NCI-H2081 treated with DMSO at 0.1 percent for 48 hours (cell line): ENCODE measurements around the gene AK4.
"Not testable (repeated sequence)": the region's sequence is repeated elsewhere in the genome, so short reads cannot be mapped to it uniquely, and the experiment has no call there.

ENCODE experiments used
- DNase-seq: peaks from one replicate; lab custom pipeline; 2025; lab: John Stamatoyannopoulos, UW

AK4 gene

DNA sequence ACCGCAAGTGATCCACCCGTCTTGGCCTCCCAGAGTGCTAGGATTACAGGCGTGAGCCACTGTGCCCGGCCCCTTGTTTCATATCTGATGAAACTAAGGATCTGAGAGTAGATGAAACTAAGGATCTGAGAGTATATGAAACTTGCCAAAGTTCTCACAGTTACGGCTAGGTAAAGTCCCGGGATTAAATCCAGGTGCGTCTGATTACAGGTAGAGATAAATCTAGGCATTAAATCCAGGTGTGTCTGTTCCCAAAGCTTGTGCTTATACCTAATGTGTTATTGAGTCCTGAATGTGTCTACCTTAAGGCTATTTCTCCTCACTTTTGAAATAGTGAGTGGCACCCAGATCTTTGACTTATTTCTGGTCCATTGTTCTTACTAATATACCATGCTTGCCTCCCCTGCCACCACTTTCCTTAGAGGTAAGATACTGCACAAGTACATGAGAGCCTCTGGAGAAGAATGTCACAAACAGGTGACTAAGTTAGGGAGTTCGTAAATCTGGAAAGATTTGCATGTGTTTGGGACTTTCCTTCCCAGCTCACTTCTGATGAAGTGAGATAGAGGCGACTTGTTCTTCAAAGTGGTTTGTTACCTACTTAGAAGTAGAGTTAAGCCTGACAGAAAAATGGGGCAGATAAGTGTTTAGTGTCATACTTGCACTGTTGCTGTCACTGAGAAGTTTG is 66.5 kb downstream of the AK4 start:
- DNase-seq, result no peak

DNA sequence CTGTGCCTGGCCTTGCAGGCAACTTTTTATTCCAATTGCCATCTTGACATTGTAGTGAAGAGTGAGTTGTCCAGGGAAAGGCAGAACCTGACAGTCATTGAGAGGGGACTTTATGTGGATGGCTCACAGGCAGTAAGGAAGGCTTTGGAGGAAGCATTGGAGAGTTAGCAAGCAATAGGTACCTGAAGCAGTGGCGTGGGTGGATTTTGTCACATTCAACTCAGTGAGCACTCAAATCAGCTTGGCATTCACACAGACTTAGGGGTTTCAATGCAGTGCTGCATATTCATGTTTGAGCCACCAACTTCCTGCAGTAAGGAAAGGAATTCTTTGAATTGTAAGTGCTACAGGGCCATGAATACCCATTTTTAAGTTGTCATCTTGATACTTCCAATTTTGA is 69.0 kb downstream of the AK4 start:
- DNase-seq, result no peak

DNA sequence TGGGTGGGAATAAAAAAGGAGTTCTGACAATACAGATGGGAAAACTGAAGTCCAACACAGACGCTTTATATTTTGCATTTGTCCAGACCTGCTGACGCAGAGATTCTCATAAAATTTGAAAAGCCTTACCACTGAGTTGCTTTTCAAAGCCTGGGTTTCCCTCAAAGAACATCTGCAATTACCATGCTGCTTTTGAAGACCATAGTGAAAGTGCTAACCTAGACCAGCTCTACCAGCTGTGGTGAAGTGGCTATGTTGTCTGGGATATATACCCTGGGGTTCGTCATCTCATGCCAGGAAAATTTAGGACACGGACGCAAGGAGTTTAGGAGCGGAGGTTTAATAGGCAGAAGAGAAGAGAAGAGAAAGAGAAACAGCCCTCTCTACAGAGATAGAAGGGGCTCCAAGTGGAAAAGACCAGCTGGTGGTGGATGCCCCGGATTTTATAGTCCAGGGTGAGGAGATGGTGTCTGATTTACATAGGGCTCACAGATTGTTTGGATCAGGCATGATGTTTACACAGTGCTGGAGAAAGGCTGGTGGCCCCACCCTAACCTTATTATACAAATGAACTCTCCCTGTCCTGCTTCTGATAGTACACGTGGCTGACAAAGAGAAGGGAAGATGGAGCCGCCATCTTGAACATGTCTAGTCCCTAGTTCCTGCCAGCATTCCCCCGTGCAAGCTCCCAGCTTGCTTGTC is 73.8 kb downstream of the AK4 start:
- no peak for DNase-seq

DNA sequence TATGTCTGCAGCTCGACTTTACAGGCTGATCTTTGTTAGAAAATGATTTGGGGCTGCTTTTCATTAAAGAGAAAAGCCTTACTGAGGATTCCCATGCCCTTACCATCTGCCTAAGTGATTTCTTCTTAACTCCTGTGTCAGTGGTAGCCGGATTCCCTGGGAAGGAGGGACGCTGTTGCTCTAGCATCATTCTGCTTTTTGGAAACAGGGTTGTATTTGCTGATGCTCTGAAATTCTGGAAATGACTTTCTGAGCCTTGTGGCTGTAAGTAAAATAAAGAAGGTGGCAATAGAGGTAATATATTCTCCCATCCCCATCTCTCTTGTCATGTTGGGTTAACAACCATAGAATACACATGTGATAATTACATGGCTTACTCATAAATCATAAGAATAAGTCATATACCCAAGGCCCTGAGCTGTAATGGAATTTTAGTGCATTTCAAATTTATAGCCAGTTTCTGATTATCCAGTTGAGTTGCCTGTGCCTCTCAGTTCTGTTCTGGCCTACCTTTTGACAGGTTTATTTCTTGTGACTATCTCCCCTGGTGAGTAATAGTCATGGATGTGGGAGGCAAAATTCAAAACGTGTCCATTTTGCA is 74.4 kb downstream of the AK4 start:
- no peak for DNase-seq

DNA sequence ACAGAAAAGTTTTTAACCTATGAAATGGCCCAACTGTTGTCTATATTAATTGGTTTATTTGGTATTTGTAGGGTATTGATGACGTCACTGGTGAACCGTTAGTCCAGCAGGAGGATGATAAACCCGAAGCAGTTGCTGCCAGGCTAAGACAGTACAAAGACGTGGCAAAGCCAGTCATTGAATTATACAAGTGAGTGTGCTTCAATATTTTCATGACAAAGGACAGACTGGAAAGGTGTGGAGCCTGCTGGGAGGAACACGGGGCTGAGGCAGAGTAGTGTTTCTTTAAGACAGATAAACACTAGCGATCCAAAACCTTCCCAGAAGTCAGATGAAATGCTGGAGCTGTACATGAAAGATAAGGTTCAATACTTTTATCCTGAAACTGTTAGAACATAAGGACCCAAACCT is 76.7 kb downstream of the AK4 start:
- DNase-seq, result no peak

DNA sequence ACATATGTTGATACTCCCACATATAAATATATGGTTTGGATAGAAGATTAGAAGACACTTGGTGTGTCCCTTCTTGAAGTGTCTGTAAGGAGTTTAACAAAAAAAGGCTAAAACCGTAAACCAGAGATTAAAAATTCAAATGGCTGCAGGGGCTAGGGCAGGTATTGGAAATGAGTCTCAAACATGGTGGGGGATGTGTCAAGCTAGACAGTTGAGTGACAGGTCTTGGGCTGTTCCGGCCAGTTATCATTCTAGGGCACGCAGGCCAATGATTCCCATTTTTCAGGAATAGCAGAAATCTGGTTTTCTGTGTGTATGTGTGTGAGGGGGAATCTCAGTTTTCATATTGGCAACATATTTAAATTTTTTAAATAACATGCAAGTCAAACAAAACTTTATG is 77.2 kb downstream of the AK4 start:
- DNase-seq, result no peak

DNA sequence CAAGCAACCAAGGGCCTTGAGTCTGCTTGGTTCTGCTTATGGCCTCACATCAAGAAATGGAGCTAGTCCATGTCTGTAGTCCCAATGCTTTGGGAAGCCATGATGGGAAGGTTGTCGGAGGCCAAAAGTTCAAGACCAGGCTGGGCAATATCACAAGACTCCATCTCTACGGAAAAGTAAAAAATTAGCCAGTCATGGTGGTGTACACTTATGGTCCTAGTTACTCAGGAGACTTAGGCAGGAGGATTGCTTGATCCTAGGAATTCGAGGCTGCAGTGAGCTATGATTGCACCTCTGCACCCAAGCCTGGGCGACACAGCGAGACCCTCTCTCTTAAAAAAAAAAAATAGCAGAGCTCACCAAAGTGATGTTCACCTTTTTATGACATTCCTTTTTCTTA is 81.2 kb downstream of the AK4 start:
- no peak for DNase-seq

DNA sequence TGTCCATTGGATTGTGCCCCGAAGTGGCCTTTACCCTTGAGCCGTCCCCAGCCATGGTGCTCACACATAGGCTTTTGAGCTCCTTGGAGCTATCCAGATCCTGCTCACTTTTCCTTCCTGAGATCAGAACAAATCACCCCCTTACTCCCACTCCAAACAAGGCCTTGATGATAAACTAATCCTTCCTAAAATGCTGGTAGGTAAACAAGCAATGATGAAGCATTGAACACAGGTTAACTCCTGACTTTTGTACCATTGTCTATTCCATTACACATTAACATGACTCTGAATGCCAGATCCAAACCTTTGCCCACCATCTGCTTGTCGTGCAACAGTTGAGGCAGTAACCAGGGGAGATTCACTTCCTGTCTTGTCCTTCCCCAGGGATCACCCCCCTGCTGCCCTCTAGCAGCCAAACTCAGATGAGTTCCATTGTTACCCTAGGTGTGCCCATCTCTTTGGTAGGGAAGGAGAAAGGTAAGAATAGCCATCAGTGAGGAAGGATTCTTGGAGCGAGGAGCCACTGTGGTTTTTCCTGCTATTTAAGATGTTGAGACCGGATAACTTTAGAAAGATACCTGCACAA is 81.8 kb downstream of the AK4 start:
- no peak for DNase-seq

DNA sequence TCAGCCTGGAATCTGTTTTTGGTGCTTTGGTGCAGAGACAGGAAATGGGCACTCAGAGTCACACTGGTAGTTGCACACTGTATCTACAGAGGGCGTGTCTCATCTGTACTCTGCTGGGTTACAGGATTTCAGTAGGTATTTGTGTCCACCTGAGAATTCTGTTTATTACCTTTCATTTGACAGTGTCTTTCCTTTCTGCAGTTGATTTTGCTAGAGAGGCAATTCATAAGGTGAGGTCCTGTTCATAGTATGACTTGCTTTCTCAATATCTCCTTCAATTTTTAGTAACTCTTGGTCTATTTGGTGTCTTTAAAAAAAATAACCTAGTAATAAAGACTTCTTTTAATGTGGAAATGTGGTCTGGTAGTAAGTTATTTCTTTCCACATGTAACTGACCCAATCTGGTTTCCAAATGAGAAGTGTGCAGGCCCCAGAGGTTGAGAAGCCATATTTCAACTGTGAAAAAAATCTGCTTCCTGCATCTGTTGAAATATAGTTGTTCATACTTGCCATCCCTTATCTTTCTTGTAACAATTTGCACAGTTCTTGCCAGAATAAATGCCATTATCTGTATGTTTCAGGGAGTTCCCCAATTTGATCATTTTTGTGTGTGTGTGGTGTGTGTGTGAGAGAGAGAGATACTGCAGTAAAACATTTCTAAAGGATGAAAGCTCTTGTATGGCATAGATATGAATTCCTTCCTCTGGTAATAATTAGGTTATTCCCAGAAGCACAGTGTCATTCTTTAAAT is 82.9 kb downstream of the AK4 start:
- no peak for DNase-seq

DNA sequence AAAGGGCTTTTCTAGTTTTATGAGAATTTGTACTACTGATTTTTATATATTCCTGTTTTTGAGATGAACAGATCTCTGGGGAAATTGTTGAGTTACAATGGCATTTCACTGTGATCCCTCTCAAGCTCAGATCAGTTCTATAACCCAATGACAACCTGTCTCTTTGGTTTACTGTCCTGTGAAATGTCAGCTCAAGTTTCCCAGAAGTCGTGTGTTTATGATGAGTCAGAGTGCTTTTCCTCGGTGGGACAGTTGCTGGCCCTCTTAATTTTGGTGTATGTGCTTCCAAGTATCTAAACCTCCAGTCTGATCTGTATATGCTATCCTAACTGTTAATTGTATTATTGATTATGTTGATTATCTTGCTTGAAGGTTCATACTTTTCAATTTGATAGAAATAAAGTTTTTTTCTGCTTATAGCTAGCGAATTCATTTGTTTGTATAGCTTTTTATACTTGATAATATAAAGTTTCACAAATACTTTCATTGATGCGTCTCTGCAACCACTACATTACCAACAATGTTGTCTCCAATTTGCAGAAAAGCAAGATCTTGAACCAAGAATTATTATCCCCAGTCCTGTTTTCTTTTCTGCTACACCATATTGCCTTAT is 83.8 kb downstream of the AK4 start:
- DNase-seq, result no peak

DNA sequence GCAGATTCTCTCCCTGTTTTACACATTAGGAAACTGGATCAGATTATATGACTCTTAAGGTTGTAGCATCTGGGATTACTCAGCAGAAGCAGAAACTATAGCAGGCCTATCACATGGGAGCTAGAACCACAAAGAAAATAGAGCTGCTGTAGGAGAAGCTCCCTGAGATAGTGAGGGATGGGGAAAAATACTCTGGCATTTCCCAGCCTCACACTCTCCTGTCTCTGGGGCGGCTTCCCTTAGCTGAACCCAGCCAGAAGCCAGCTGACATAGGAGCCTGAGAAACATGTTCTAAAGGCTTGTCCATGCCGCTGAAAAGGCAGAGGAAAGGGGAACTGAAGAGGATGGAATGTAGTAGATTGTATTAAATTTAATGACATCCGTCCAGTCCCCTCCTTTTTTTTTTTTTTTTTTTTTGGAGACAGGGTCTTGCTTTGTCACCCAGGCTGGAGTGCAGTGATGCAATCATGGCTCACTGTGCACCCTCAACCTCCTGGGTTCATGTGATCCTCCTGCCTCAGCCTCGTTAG is 84.5 kb downstream of the AK4 start:
- DNase-seq, result no peak

DNA sequence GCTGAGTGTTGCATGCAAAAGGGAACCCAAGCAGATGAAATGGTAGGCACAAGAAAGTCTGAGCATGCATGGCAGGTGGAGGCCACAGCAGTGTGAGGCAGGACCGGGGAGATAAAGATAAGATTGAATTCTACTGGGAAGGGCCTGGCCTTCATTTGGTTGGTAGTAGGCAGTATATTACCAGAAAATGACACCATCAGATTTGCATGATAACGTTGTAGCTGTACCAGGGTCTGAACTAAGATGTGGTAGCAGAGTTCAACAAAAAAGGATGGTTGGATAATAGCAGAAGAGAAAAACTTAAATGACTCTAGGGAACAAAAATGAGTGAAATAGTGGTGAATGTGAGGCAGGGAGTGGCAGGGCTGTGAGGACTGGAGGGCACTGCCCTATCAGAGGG is 85.8 kb downstream of the AK4 start:
- DNase-seq, result no peak

DNA sequence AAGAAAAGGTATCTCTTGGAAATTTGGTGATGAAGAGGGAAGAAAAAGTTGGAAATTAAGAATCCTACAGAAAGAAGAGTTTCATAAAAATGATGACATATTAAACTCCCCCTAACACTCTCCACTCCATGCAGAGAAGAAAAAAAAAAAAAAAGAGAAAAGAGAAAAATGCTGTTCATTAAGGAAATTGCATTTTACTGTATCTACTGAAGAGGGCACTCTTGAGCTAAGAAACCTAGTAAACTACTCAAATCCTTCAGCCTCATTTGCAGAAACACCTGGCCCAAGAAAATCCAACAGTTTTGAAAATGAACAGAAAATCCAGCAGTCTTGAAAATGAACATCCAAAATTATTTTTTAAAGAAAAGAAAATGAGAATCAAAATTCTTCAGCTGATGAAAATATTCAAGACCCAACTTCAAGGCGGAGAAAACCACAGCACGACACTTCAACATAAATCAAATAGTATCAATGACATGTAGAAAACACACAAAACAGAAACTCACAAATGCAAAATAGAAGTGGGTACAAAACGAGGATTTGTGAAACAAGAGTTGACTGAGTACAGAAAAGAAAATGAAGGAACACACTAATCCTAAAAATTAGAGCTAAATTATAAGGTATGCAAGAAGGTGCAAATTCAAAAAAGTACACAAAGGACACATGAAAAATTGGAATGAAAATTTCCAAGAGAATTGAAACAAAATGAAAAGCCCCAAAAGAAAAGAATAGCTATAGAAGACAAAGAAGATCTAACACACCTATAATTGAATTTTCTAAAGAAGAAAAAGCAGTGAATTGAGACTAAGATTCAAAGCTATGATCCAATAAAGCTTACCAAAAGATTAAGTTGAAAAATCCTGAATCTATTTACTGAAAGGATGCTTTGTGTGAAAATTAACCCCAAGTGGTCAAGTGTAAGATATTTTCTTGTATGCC is 88.1 kb downstream of the AK4 start:
- peak; percentile 18 for DNase-seq

DNA sequence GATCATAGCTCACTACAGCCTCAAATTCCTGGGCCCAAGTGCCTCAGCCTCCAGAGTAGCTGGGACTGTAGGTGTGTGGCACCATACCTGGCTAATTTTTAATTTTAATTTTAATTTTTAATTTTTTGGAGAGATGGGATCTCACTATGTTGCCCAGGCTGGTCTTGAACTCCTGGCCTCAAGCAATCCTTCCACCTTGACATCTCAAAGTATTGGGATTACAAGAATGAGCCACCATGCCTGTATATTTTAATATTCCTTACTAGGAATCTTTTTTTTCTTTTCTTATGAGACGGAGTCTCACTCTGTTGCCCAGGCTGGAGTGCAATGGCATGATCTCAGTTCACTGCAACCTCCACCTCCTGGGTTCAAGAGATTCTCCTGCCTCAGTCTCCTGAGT is 89.1 kb downstream of the AK4 start:
- DNase-seq, result not testable (repeated sequence)

DNA sequence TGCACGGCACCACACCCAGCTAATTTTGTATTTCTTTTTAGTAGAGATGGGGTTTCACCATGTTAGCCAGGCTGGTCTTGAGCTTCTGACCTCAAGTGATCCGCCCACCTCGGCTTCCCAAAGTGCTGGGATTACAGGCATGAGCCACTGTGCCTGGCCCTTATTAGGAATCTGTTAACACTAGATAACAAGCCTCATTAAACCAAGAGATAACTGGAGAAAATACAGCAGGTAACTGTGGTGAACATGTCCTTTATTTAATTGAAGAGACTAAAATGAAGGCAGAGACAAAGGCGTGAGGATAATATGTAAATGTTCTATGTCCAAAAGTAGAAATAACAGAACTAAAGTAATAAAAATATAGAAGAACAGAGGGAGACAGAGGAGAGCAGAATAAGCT is 89.5 kb downstream of the AK4 start:
- no peak for DNase-seq

DNA sequence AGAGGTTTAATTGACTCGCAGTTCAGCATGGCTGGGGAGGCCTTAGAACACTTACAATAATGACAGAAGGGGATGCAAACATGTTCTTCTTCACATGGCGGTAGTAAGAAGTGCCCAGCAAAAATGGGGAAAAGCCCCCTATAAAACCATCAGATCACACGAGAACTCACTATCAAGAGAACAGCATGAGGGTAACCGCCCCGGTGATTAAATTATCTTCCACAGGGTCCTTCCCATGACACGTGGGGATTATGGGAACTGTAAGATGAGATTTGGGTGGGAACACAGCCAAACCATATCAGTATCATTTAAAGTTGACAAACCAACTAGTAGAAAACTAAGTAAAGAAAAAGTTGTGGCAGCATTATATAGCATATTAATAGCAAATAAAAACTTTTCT is 90.0 kb downstream of the AK4 start:
- DNase-seq, result no peak

DNA sequence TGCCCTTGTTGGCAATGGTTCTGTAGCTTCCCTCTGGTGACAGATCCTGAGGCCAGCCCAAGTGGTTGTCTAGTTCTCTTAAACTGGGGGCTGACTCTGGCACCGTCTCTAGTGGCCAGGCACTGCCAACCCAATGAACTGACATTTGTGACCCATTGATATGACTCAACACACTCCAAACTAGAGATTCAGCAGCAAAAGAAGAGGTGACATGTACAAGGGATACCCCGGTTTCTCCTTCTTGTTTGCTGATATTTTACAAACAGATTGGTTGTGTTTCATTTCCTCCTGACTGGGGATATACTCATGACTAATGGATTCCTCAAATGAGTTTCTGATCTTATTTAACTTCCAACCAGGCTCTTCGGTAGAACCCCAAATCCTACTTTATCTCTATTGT is 95.5 kb downstream of the AK4 start:
- no peak for DNase-seq

DNA sequence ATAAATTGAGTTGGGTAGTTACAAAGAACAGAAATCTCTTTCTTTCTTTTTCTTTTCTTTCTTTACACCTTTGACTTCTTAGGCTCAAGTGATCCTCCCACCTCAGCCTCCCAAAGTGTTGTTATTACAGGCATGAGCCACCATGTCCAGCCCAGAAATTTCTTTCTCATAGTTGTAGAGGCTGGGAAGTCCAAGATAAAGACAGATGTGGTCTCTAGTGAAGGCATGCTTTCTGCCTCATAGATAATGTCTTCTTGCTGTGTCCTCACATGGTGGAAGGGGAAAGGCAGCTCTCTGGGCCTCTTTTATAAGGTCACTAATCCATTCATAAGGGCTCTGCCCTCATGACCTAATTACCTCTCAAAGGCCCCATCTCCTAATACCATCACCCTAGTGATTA is 97.3 kb downstream of the AK4 start:
- no peak for DNase-seq

DNA sequence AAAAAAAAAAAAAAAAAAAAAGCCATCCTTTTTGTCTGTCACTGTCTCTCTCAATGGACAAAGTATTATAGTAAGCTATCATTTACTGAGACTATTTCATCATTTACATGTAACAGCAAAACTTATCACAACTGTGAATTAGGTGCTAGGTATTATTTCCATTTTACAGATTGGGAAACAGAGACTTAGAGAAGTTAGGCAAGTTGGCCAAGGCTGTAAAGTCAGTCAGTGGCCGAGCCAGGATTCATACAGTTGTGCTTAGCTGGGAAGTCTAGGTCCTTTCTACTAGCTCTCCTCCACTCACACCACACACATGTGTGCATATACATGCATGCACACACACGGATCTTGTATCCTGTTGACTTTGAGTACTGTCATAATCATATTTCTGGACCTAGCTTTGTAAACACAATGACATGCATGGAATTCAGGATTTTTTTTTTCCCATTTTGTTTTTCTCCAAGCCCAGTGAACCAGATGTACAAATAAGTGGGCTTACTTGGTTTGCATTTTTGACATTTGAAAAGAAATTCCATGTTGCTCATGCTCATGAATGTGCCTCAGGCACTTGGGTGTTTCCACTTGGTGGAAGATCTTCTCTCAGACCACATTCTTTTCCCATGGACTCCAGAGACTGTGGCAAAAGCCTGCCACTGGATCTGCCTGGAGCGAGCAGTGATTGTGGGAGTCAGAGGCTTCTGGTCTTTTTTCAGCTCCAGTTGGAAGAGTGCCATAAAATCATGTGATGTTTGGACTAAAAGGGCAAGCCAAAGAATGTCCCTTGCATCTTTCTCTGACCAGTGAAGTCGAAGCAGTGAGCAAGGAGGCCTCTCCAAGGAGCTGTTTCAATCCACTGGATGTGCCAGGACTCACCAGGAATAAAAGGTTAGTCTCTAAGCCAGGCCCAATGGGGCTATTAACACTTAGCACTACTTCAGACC is 99.7 kb downstream of the AK4 start:
- no peak for DNase-seq

DNA sequence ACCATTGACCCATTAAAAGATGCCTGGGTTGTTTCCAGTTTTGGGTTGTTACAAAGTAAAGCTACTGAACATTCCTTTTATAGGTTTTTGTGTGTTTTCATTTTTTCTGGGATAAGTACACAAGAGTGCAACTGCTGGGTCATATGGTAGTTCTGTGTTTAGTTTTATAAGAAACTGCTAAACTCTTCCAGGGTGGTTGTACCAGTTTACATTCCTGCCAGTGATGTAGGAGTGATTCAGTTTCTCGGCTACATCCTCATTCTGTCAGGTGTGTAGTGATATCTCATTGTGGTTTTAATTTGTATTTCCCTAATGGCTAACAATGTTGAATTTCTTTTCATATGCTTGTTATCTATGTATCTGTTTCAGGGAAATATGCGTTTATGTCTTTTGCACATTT is 102.8 kb downstream of the AK4 start:
- no peak for DNase-seq
